BE2C (cell line): ENCODE data around the gene BRD7.
"Not testable (repeated sequence)": the region's sequence is repeated elsewhere in the genome, so short reads cannot be mapped to it uniquely, and the experiment has no call there.

Experiments
- DNase-seq: peaks from one replicate; pipeline ENCODE4 v3.0.0-alpha.2; 2020
- H3K27me3 ChIP-seq: fragments of 250-450 bp; sonication (Bioruptor Pico); 2 replicates; pipeline ENCODE4 v1.5.1; 2020; ENCODE audit warnings: mild to moderate bottlenecking
- H3K36me3 ChIP-seq: fragments of 250-450 bp; sonication (Bioruptor Pico); 2 replicates; pipeline ENCODE4 v1.5.1; 2020; ENCODE audit warnings: mild to moderate bottlenecking
- H3K4me1 ChIP-seq: fragments of 250-450 bp; sonication (Bioruptor Pico); 2 replicates; pipeline ENCODE4 v1.5.1; 2020
- H3K4me3 ChIP-seq: 2 replicates; pipeline ENCODE4 v1.5.1; 2011; ENCODE audit warnings: low read depth, low read length
- H3K9me3 ChIP-seq: fragments of 250-450 bp; sonication (Bioruptor Pico); 2 replicates; pipeline ENCODE4 v1.5.1; 2020
- TF ChIP-seq, protein P1 (sequence below): IDR thresholded peaks from 2 replicates; pipeline ENCODE4 v1.5.1; 2012; ENCODE audit warnings: mild to moderate bottlenecking, low read depth, low read length

BRD7 gene

DNA sequence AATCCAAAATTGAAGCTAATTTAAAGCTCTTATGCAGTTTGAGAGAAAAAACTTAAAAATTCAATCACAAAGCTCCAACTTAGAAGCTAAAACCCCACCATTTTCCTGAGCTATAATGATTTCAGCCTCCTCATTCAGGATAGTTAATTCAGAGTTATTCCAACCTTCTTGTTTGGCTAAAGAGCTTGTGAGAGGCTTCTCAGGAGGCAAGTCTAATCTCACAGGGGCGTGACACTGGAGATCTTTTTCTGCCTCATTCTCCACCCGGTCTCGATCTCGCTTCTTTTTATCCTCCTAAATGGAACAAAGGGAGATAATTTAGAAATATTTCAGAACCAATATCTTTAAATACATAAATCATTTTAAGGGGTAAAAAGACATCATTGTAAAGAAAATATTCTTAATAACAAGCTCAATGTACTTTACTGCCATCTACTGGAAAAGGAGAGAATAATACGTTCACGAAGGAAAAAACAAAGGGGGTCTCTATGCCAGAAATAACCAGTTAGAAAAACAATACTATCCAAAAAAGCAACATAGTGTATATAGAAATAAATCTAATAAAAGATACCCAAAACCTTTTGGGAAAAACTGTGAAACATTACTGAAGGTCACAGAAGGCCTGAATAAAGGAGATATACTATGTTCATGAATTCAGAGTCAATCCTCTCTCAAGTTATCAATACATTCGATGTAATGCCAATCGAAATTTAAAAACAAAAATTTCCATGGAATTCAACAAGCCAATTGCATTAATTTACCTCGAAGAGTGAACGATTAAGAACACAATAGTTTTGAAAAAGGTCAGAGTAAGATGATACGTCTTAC, 13.9 kb downstream of the BRD7 start:
- Histone ChIP-seq H3K4me3 (no peak overlapping the region), H3K27me3 (no peaks in the 10 kb centered on the region), H3K9me3 (no peaks in the 10 kb centered on the region), H3K4me1 (no peaks in the 10 kb centered on the region), H3K36me3 (peaks cover 60% of the 10 kb centered on the region)
- TF ChIP-seq, protein P1, sequence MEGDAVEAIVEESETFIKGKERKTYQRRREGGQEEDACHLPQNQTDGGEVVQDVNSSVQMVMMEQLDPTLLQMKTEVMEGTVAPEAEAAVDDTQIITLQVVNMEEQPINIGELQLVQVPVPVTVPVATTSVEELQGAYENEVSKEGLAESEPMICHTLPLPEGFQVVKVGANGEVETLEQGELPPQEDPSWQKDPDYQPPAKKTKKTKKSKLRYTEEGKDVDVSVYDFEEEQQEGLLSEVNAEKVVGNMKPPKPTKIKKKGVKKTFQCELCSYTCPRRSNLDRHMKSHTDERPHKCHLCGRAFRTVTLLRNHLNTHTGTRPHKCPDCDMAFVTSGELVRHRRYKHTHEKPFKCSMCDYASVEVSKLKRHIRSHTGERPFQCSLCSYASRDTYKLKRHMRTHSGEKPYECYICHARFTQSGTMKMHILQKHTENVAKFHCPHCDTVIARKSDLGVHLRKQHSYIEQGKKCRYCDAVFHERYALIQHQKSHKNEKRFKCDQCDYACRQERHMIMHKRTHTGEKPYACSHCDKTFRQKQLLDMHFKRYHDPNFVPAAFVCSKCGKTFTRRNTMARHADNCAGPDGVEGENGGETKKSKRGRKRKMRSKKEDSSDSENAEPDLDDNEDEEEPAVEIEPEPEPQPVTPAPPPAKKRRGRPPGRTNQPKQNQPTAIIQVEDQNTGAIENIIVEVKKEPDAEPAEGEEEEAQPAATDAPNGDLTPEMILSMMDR, result peak; percentile 55; the same call in 1 of the 2 replicates
- no peak for DNase-seq

DNA sequence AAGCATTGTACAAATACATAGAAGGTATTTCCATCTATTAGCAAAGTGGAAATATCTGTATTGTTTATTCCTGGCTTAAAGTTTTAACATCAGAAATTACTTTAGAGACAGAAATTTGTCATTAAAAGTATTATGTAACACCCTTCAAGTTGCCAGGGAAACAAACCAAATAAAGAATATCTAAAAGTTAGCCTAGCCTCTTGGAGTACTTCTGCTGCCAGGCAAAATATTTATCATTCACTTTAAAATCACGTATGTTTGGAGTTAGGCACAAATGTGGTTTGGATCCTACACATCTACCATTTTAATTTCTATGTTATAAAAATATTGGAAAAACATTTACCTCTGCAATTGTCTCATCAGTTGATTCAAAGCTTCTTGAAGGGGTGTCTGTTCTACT, 14.7 kb downstream of the BRD7 start:
- Histone ChIP-seq H3K36me3 (peaks cover 65% of the 10 kb centered on the region), H3K4me1 (no peaks in the 10 kb centered on the region), H3K4me3 (no peak overlapping the region), H3K9me3 (no peaks in the 10 kb centered on the region), H3K27me3 (no peaks in the 10 kb centered on the region)
- TF ChIP-seq, protein P1, result no peak
- no peak for DNase-seq

- peaks cover 57% of the 10 kb centered on the region for H3K36me3 ChIP-seq
- no peaks in the 10 kb centered on the region for H3K4me1 ChIP-seq
- H3K4me3 ChIP-seq, result no peak overlapping the region
- no peaks in the 10 kb centered on the region for H3K9me3 ChIP-seq
- TF ChIP-seq, protein P1, result no peak
- H3K27me3 ChIP-seq, result no peaks in the 10 kb centered on the region
- DNase-seq, result no peak
Observed at GRCh38 chr16:50351952-50352351, 16.8 kb downstream of the BRD7 start.

GRCh38 chr16:50351116-50351515, 17.7 kb downstream of the BRD7 start:
- DNase-seq, result no peak
- Histone ChIP-seq H3K4me1 (no peaks in the 10 kb centered on the region), H3K9me3 (no peaks in the 10 kb centered on the region), H3K36me3 (peaks cover 57% of the 10 kb centered on the region), H3K4me3 (no peak overlapping the region), H3K27me3 (no peaks in the 10 kb centered on the region)
- TF ChIP-seq, protein P1, result no peak

DNA sequence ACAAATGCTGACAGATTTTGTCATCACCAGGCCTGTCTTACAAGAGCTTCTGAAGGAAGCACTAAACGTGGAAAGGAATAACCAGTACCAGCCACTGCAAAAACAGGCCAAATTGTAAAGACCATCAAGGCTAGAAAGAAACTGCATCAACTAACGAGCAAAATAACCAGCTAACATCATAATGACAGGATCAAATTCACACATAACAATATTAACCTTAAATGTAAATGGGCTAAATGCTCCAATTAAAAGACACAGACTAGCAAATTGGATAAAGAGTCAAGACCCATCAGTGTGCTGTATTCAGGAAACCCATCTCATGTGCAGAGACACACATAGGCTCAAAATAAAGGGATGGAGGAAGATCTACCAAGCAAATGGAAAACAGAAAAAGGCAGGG, 23.6 kb downstream of the BRD7 start:
- H3K4me3 ChIP-seq, DNase-seq, H3K9me3 ChIP-seq, H3K4me1 ChIP-seq, H3K27me3 ChIP-seq: not testable (repeated sequence)
- H3K36me3 ChIP-seq, result peaks cover 44% of the 10 kb centered on the region

GRCh38 chr16:50343566-50343965, 25.2 kb downstream of the BRD7 start:
- H3K4me1 ChIP-seq, H3K9me3 ChIP-seq, DNase-seq, H3K4me3 ChIP-seq, H3K27me3 ChIP-seq: not testable (repeated sequence)
- peaks cover 44% of the 10 kb centered on the region for H3K36me3 ChIP-seq

DNA sequence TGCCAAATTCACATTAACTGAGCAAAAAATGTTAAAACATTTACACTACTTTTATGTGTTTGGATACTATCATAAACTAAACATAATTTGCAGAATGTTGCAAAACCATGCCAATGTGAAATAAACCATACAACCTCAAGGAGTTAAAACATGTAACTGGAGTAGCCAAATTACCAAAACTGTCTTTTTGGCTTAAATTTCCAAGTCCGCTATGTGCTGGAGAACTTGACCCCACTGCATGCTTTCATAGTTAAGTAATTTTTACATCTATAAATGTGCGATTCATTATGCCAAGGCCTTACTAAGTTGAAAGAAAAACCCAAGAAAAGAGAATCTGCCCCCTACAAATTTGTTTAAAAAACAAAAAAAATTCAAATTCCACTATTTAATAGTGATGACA, 28.2 kb downstream of the BRD7 start:
- Histone ChIP-seq H3K9me3 (no peaks in the 10 kb centered on the region), H3K27me3 (no peaks in the 10 kb centered on the region), H3K4me3 (no peak overlapping the region), H3K36me3 (peaks cover 51% of the 10 kb centered on the region), H3K4me1 (no peaks in the 10 kb centered on the region)
- no peak for DNase-seq
- TF ChIP-seq, protein P1, result no peak
